Lower leg skin (tissue), 3 donors: ENCODE measurements around the gene CYB5R4.

Experiments
- POLR2A ChIP-seq, 2 donors: fragments of 450-650 bp; IDR thresholded peaks; one replicate each; pipeline ENCODE4 v1.6.1; 2016 to 2017; ENCODE audit warnings: antibody characterized with exemption in 2 of 2, mild to moderate bottlenecking in 1 of 2, moderate library complexity in 1 of 2
- TF ChIP-seq, protein P1 (sequence below), 3 donors: fragments of 450-650 bp; IDR thresholded peaks; one replicate each; pipeline ENCODE4 v1.5.1; 2016; ENCODE audit warnings: antibody characterized with exemption in 3 of 3, mild to moderate bottlenecking in 3 of 3, moderate library complexity in 2 of 3

DNA sequence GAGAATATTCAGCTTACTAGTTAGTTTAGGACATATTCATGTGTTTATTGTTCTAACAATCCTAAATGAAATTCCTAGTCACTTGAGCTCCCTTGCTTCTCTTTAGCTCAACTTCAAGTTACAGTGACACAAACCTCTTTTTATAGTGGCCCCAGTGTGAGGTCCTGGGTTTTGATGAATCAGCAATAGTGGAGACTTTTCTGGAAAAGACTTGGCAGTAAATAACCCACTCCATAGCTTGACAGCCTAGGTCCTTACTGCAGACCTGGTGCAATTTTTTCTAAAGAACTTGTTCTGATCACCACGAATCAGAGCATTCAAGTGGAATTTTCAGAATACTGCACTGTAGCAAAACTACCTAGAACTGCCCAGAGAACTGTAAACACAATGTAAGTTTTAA, 13.2 kb upstream of the CYB5R4 start:
- TF ChIP-seq, protein P1, sequence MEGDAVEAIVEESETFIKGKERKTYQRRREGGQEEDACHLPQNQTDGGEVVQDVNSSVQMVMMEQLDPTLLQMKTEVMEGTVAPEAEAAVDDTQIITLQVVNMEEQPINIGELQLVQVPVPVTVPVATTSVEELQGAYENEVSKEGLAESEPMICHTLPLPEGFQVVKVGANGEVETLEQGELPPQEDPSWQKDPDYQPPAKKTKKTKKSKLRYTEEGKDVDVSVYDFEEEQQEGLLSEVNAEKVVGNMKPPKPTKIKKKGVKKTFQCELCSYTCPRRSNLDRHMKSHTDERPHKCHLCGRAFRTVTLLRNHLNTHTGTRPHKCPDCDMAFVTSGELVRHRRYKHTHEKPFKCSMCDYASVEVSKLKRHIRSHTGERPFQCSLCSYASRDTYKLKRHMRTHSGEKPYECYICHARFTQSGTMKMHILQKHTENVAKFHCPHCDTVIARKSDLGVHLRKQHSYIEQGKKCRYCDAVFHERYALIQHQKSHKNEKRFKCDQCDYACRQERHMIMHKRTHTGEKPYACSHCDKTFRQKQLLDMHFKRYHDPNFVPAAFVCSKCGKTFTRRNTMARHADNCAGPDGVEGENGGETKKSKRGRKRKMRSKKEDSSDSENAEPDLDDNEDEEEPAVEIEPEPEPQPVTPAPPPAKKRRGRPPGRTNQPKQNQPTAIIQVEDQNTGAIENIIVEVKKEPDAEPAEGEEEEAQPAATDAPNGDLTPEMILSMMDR (IDR thresholded peaks at IDR 0.05) = no peak
- no peak for TF ChIP-seq POLR2A (IDR thresholded peaks at IDR 0.05)
